HepG2 (cell line): ENCODE measurements around the gene LMAN1L. TPM values are rescaled to one million over a fixed set of nuclear protein-coding genes. Genes with fewer than 3 reads are reported as not detected.

Experiments
- AGO2 ChIP-seq: fragments of 200-400 bp; formaldehyde crosslinking; optimal IDR thresholded peaks from 2 replicates; pipeline ENCODE3; 2017; ENCODE audit warnings: mild to moderate bottlenecking, low read depth, low read length, moderate library complexity
- ARNTL ChIP-seq: sonication (generic); formaldehyde crosslinking; IDR thresholded peaks from 2 replicates; pipeline ENCODE4 v1.4.0; 2020; ENCODE audit warnings: mild to moderate bottlenecking, missing genetic modification reagents
- ATF2 ChIP-seq: sonication (generic); formaldehyde crosslinking; IDR thresholded peaks from 2 replicates; pipeline ENCODE4 v1.4.0; 2020; ENCODE audit warnings: missing genetic modification reagents
- DMAP1 ChIP-seq: IDR thresholded peaks from 2 replicates; pipeline ENCODE4 v1.6.1; 2016
- FOXK1 ChIP-seq: sonication (generic); formaldehyde crosslinking; IDR thresholded peaks from 2 replicates; pipeline ENCODE4 v1.4.0; 2020; ENCODE audit warnings: low read depth, missing genetic modification reagents, borderline replicate concordance
- HNF1A ChIP-seq, 2 experiments: sonication (generic) in 1 of 2; formaldehyde crosslinking in 1 of 2; IDR thresholded peaks; 2 replicates each; pipeline versions ENCODE4 v1.4.0 to v1.6.1; 2016 to 2020; ENCODE audit warnings: borderline replicate concordance in 1 of 2, low read depth in 1 of 2, mild to moderate bottlenecking in 1 of 2, missing genetic modification reagents in 1 of 2
- KDM5B ChIP-seq: sonication (generic); formaldehyde crosslinking; IDR thresholded peaks from 2 replicates; pipeline ENCODE4 v1.4.0; 2020; ENCODE audit warnings: missing genetic modification reagents, mild to moderate bottlenecking, borderline replicate concordance
- KLF16 ChIP-seq, 2 experiments: sonication (generic) in 1 of 2; formaldehyde crosslinking in 1 of 2; IDR thresholded peaks; 2 replicates each; pipeline versions ENCODE4 v1.6.1 to v1.8.0; 2016 to 2023; ENCODE audit warnings: missing genetic modification reagents in 2 of 2, missing compliant biosample characterization in 1 of 2
- RBM39 ChIP-seq: fragments of 200-400 bp; formaldehyde crosslinking; IDR thresholded peaks from one replicate; pipeline ENCODE4 v1.6.1; 2018; ENCODE audit warnings: antibody characterized with exemption, mild to moderate bottlenecking, low read depth, low read length; ENCODE audit not compliant: poor library complexity, severe bottlenecking
- SNAPC2 ChIP-seq: sonication (generic); formaldehyde crosslinking; IDR thresholded peaks from 2 replicates; pipeline ENCODE4 v1.8.1; 2022; ENCODE audit warnings: mild to moderate bottlenecking, missing genetic modification reagents
- SRY ChIP-seq: sonication (generic); formaldehyde crosslinking; IDR thresholded peaks from 2 replicates; pipeline ENCODE4 v1.8.0; 2022; ENCODE audit warnings: mild to moderate bottlenecking, missing genetic modification reagents
- TAF15 ChIP-seq: fragments of 200-400 bp; formaldehyde crosslinking; IDR thresholded peaks from one replicate; pipeline ENCODE4 v1.6.1; 2018; ENCODE audit warnings: mild to moderate bottlenecking, low read depth, low read length; ENCODE audit not compliant: poor library complexity, severe bottlenecking
- ZGPAT ChIP-seq: IDR thresholded peaks from 2 replicates; pipeline ENCODE4 v1.6.1; 2016; ENCODE audit warnings: mild to moderate bottlenecking
- ZNF18 ChIP-seq: sonication (generic); formaldehyde crosslinking; IDR thresholded peaks from 2 replicates; pipeline ENCODE4 v1.8.0; 2022; ENCODE audit warnings: mild to moderate bottlenecking, missing genetic modification reagents; ENCODE audit not compliant: insufficient replicate concordance
- ZNF292 ChIP-seq: sonication (generic); formaldehyde crosslinking; IDR thresholded peaks from 2 replicates; pipeline ENCODE4 v1.8.1; 2022; ENCODE audit warnings: mild to moderate bottlenecking, low read depth, missing genetic modification reagents, borderline replicate concordance
- ZNF431 ChIP-seq: sonication (generic); formaldehyde crosslinking; IDR thresholded peaks from 2 replicates; pipeline ENCODE4 v1.9.0; 2022; ENCODE audit warnings: missing genetic modification reagents, low read depth, mild to moderate bottlenecking, borderline replicate concordance
- ZSCAN12 ChIP-seq: sonication (generic); formaldehyde crosslinking; IDR thresholded peaks from 2 replicates; pipeline ENCODE4 v1.9.0; 2021; ENCODE audit warnings: mild to moderate bottlenecking, missing genetic modification reagents
- polyA plus RNA-seq, 8 experiments: library from polyadenylated mRNA; depleted of rRNA in 3 of 8; stranded (reverse) in 7 of 8; unstranded in 1 of 8; fragments of >200 nt; fragmentation: Illumina TruSeq in 4 of 8; extraction: Trizol in 4 of 8; gene quantifications; 2 replicates each; pipeline versions ENCODE4 v1.2.1 to v1.2.3, GENCODE V29; 2011 to 2016; ENCODE audit warnings: low read depth in 4 of 8, missing spikeins in 1 of 8, mixed read lengths in 1 of 8; ENCODE audit not compliant: insufficient read depth in 1 of 8
- total RNA-seq, 5 experiments: library from RNA; depleted of rRNA; stranded (reverse); fragments of >200 nt; fragmentation: Illumina TruSeq; extraction: Trizol; gene quantifications; 2 replicates each; pipeline ENCODE4 v1.2.3, GENCODE V29; 2016; ENCODE audit warnings: low read depth in 1 of 5
- TF ChIP-seq, protein P1 (sequence below): IDR thresholded peaks from 2 replicates; pipeline ENCODE4 v1.6.1; 2016

The LMAN1L gene
- total and polyA plus RNA-seq, 2 of the 13 experiments (the other 11 are each of a cell fraction or from before 2014, with no cell fraction given) = not detected

DNA sequence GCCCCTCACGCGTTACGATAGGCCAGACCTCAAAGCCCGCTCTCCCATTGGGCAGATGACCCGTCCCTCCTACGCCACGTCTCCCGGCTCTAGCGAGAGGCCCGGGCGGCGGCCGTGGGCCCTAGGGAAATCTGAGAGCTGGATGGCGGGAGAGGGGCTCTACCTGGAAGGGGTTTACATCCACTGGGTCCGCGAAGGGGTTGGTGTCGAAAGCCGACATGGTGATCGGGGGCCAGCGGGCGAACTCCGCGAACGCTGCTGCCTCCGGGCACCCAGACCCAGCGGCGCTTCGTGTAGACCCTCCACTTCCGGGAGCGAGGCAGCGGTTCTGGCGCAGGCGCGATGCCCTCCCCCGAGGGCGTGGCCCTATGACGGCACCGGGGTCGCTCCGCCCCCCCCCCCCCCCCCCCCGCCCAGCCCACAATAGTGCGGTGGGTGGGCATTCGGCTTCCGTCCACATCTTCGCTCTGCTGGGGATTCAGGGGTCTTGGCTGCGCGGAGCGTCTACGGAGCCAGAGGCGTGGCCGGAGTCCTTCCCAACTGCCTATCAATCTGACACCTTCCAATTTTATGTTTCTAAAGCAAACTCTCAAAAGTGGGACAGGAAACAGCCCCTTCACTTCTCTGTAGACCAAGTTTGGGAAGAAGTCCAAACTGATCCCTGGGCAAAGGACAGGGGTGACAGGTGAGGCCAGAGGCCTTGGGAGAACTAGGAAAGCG lies 60.6 kb downstream of the LMAN1L start, which contains the start of gene SCAMP2 (continued):
- TF ChIP-seq ZNF292 (CRISPR knock-in tag) (no peak), SRY (peak; percentile 73; the same call in 1 of the 2 replicates), RBM39 (peak; percentile 60), ATF2 (CRISPR knock-in tag) (peak; percentile 15; the same call in 1 of the 2 replicates), KLF16 (CRISPR knock-in tag; IDR thresholded peaks at IDR 0.05) (peak in 1 of 2 experiments; percentile 61; a peak in 2 of 4 replicates), FOXK1 (CRISPR knock-in tag) (0 out of 2 replicates have a peak, but pooled peaks have one; percentile 37), ZGPAT (peak; percentile 76), HNF1A (IDR thresholded peaks at IDR 0.05; ENCODE audit: low read depth) (no peak), HNF1A (CRISPR knock-in tag; IDR thresholded peaks at IDR 0.05; ENCODE audit: borderline replicate concordance) (peak; percentile 55; the same call in 1 of the 2 replicates), KDM5B (CRISPR knock-in tag) (peak; percentile 85), ZSCAN12 (CRISPR knock-in tag) (no peak), TAF15 (no peak), ZNF431 (CRISPR knock-in tag) (no peak), ARNTL (CRISPR knock-in tag) (peak; percentile 50; the same call in 1 of the 2 replicates), SNAPC2 (CRISPR knock-in tag) (peak; percentile 59; the same call in 1 of the 2 replicates), DMAP1 (CRISPR knock-in tag) (peak; percentile 94), ZNF18 (CRISPR knock-in tag) (peak; percentile 70), AGO2 (peak; percentile 77)
- TF ChIP-seq, protein P1, sequence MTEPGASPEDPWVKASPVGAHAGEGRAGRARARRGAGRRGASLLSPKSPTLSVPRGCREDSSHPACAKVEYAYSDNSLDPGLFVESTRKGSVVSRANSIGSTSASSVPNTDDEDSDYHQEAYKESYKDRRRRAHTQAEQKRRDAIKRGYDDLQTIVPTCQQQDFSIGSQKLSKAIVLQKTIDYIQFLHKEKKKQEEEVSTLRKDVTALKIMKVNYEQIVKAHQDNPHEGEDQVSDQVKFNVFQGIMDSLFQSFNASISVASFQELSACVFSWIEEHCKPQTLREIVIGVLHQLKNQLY = no peak
